A673 (cell line): ENCODE results near the gene OGG1. TPM values are rescaled to one million over a fixed set of nuclear protein-coding genes. Genes with fewer than 3 reads are reported as not detected.

Source experiments
- BruUV-seq: library from RNA; stranded (reverse); fragments of 400-500 nt; replicated peaks from 2 replicates; lab custom pipeline; 2021; lab: Mats Ljungman, UMichigan
- CTCF ChIA-PET: fragments of 300-600 bp; sonication (Branson Sonifier 250); formaldehyde crosslinking; loops from one replicate; lab custom pipeline; 2022; ENCODE audit warnings: antibody characterized with exemption; lab: Charles Lee
- POLR2A ChIA-PET: fragments of 300-600 bp; sonication (Branson Sonifier 250); formaldehyde crosslinking; loops from one replicate; lab custom pipeline; 2022; ENCODE audit warnings: antibody characterized with exemption; ENCODE audit not compliant: low non-redundant PET; lab: Charles Lee
- DNase-seq: peaks from one replicate; pipeline ENCODE4 v3.0.0-alpha.2; 2015; ENCODE audit warnings: low spot score
- H3K27ac ChIP-seq: fragments of 200-600 bp; sonication (generic); 2 replicates; pipeline ENCODE4 v1.5.1; 2016; ENCODE audit warnings: mixed run types, low read depth, mild to moderate bottlenecking, mixed read lengths, antibody characterized with exemption, low read length; ENCODE audit not compliant: poor library complexity, severe bottlenecking
- H3K27me3 ChIP-seq: fragments of 200-600 bp; sonication (generic); replicated peaks from 2 replicates; pipeline ENCODE4 v1.6.1; 2017; ENCODE audit warnings: mixed run types, low read depth, mild to moderate bottlenecking, mixed read lengths, antibody characterized with exemption, low read length; ENCODE audit not compliant: insufficient read depth, poor library complexity
- H3K36me3 ChIP-seq: fragments of 200-600 bp; sonication (generic); 2 replicates; pipeline ENCODE4 v1.6.1; 2016; ENCODE audit warnings: mixed run types, mild to moderate bottlenecking, mixed read lengths, antibody characterized with exemption, low read length; ENCODE audit not compliant: insufficient read depth, poor library complexity, severe bottlenecking
- H3K4me1 ChIP-seq: fragments of 200-600 bp; sonication (generic); 2 replicates; pipeline ENCODE4 v1.6.1; 2017; ENCODE audit warnings: mixed run types, mild to moderate bottlenecking, mixed read lengths, antibody characterized with exemption, low read length; ENCODE audit not compliant: insufficient read depth, poor library complexity, severe bottlenecking
- H3K4me3 ChIP-seq: fragments of 200-600 bp; sonication (generic); 2 replicates; pipeline ENCODE4 v1.5.1; 2016; ENCODE audit warnings: low read depth, mixed run types, mild to moderate bottlenecking, mixed read lengths, low read length; ENCODE audit not compliant: poor library complexity, severe bottlenecking
- H3K9me3 ChIP-seq: fragments of 200-600 bp; sonication (generic); 2 replicates; pipeline ENCODE4 v1.6.1; 2016; ENCODE audit warnings: mixed run types, low read depth, mild to moderate bottlenecking, mixed read lengths, antibody characterized with exemption, low read length; ENCODE audit not compliant: poor library complexity, severe bottlenecking
- CTCF ChIP-seq: fragments of 300-800, 200-600 bp; sonication (generic); conservative IDR thresholded peaks from 2 replicates; pipeline ENCODE4 v1.5.1; 2017; ENCODE audit warnings: low read depth, mild to moderate bottlenecking, antibody characterized with exemption, low read length, moderate library complexity, mixed read lengths
- EZH2 ChIP-seq: fragments of 200-600 bp; sonication (generic); IDR thresholded peaks from 2 replicates; pipeline ENCODE4 v1.6.1; 2017; ENCODE audit warnings: borderline replicate concordance, low read depth, mild to moderate bottlenecking, mixed read lengths, antibody characterized with exemption, low read length; ENCODE audit not compliant: poor library complexity, severe bottlenecking
- intact Hi-C: fragments of 100-400 bp; cut with micrococcal nuclease; formaldehyde crosslinking; loops from one replicate; pipeline ENCODE4 v1.10.0; 2022; ENCODE audit not compliant: unreplicated experiment
- total RNA-seq: library from RNA; stranded (reverse); gene quantifications from 2 replicates; pipeline ENCODE4 v1.2.3, GENCODE V29; 2021

OGG1 gene
- total RNA-seq, 1 experiment from 2014 or later = 60.2 TPM

- POLR2A ChIA-PET = no interaction called here
- Histone ChIP-seq H3K36me3 (peaks cover 4% of the 10 kb centered on the region), H3K4me1 (no peaks in the 10 kb centered on the region), H3K27ac (no peak overlapping the region), H3K27me3 (no peaks in the 10 kb centered on the region), H3K4me3 (no peak overlapping the region), H3K9me3 (no peaks in the 10 kb centered on the region)
- intact Hi-C loops = no loop called here
- no TSS peak for BruUV-seq
- CTCF ChIA-PET = no interaction called here
- no peak for DNase-seq
- TF ChIP-seq CTCF (no peak), EZH2 (no peak)
These were observed 27.3 kb downstream of the OGG1 start for GRCh38 chr3:9776896-9777693.

- ChIA-PET POLR2A (no interaction called here), CTCF (no interaction called here)
- DNase-seq = no peak
- Histone ChIP-seq H3K27ac (no peak overlapping the region), H3K4me1 (no peaks in the 10 kb centered on the region), H3K9me3 (no peaks in the 10 kb centered on the region), H3K4me3 (no peak overlapping the region), H3K27me3 (no peaks in the 10 kb centered on the region), H3K36me3 (peaks cover 4% of the 10 kb centered on the region)
- no TSS peak for BruUV-seq
- no peak for TF ChIP-seq EZH2
- no peak for TF ChIP-seq CTCF
- intact Hi-C loops = no loop called here
These were observed 27.9 kb downstream of the OGG1 start for GRCh38 chr3:9777694-9778021.

- DNase-seq = no peak
- Histone ChIP-seq H3K4me1 (no peaks in the 10 kb centered on the region), H3K9me3 (no peaks in the 10 kb centered on the region), H3K27me3 (no peaks in the 10 kb centered on the region), H3K27ac (no peak overlapping the region), H3K36me3 (peaks cover 4% of the 10 kb centered on the region), H3K4me3 (no peak overlapping the region)
- BruUV-seq = no TSS peak
- POLR2A ChIA-PET = no interaction called here
- CTCF ChIA-PET = no interaction called here
- TF ChIP-seq CTCF = no peak
- no peak for TF ChIP-seq EZH2
- intact Hi-C loops = no loop called here
These were observed 28.7 kb downstream of the OGG1 start for GRCh38 chr3:9778143-9779074.
